IMR-90 (cell line): ENCODE results near the gene SPON1. TPM values are rescaled to one million over a fixed set of nuclear protein-coding genes. Genes with fewer than 3 reads are reported as not detected.

Experiments
- ATAC-seq: fragments of 200-7000 bp; cut with Tn5 transposase; 2 replicates; pipeline ENCODE4 v1.9.1; 2020; ENCODE audit warnings: low read depth, mild to moderate bottlenecking, moderate library complexity
- BruUV-seq: library from RNA; stranded (reverse); fragments of 400-500 nt; replicated peaks from 2 replicates; lab custom pipeline; 2021; lab: Mats Ljungman, UMichigan
- CTCF ChIA-PET: fragments of 300-600 bp; formaldehyde crosslinking; extraction: SDS; loops from one replicate; lab custom pipeline; 2021; ENCODE audit warnings: antibody characterized with exemption; lab: Yijun Ruan, JAX
- POLR2A ChIA-PET: fragments of 300-600 bp; sonication (Branson Sonifier 250); formaldehyde crosslinking; loops from one replicate; lab custom pipeline; 2022; ENCODE audit warnings: antibody characterized with exemption; ENCODE audit not compliant: unreplicated experiment; lab: Charles Lee
- DNase-seq: peaks from one replicate; pipeline ENCODE4 v3.0.0; 2013
- H2AFZ ChIP-seq: replicated peaks from 2 replicates; pipeline ENCODE3; 2013; ENCODE audit warnings: low read length, mild to moderate bottlenecking; ENCODE audit not compliant: poor library complexity
- H2AK5ac ChIP-seq: 2 replicates; pipeline ENCODE4 v1.6.1; 2013; ENCODE audit warnings: low read depth, low read length, inconsistent platforms
- H2AK9ac ChIP-seq: replicated peaks from 2 replicates; pipeline ENCODE3; 2013; ENCODE audit warnings: mild to moderate bottlenecking, low read depth, low read length, moderate library complexity; ENCODE audit not compliant: poor library complexity
- H2BK120ac ChIP-seq: 2 replicates; pipeline ENCODE4 v1.6.1; 2013; ENCODE audit warnings: low read depth, low read length, inconsistent platforms
- H2BK15ac ChIP-seq: 3 replicates; pipeline ENCODE4 v1.6.1; 2013; ENCODE audit warnings: low read depth, low read length, inconsistent platforms
- H2BK20ac ChIP-seq: 2 replicates; pipeline ENCODE4 v1.6.1; 2013; ENCODE audit warnings: low read depth, mild to moderate bottlenecking, inconsistent platforms, low read length, moderate library complexity
- H2BK5ac ChIP-seq: 2 replicates; pipeline ENCODE4 v1.6.1; 2013; ENCODE audit warnings: mild to moderate bottlenecking, low read depth, low read length, inconsistent platforms; ENCODE audit not compliant: poor library complexity, severe bottlenecking
- H3K14ac ChIP-seq: replicated peaks from 2 replicates; pipeline ENCODE4 v1.6.1; 2013; ENCODE audit warnings: low read depth, low read length, inconsistent platforms
- H3K18ac ChIP-seq: 2 replicates; pipeline ENCODE4 v1.6.1; 2013; ENCODE audit warnings: low read depth, low read length, control low read depth
- H3K23ac ChIP-seq: 2 replicates; pipeline ENCODE4 v1.6.1; 2013; ENCODE audit warnings: low read depth, low read length, inconsistent platforms
- H3K27ac ChIP-seq: 2 replicates; pipeline ENCODE4 v1.5.1; 2013; ENCODE audit warnings: mild to moderate bottlenecking, control low read depth, low read length; ENCODE audit not compliant: insufficient read depth
- H3K27me3 ChIP-seq: 2 replicates; pipeline ENCODE4 v1.6.1; 2013; ENCODE audit warnings: low read length; ENCODE audit not compliant: control insufficient read depth, insufficient read depth
- H3K36me3 ChIP-seq: 2 replicates; pipeline ENCODE4 v1.6.1; 2013; ENCODE audit warnings: low read length, mixed read lengths; ENCODE audit not compliant: control insufficient read depth, insufficient read depth
- H3K4ac ChIP-seq: 2 replicates; pipeline ENCODE4 v1.6.1; 2013; ENCODE audit warnings: low read depth, low read length, inconsistent platforms
- H3K4me1 ChIP-seq: 2 replicates; pipeline ENCODE4 v1.6.1; 2013; ENCODE audit warnings: low read length, mixed read lengths; ENCODE audit not compliant: control insufficient read depth, insufficient read depth
- H3K4me2 ChIP-seq: 2 replicates; pipeline ENCODE4 v1.6.1; 2013; ENCODE audit warnings: low read depth, mild to moderate bottlenecking, control low read depth, low read length, moderate library complexity
- H3K4me3 ChIP-seq: 2 replicates; pipeline ENCODE4 v1.5.1; 2013; ENCODE audit warnings: low read depth, mild to moderate bottlenecking, control low read depth, low read length, moderate library complexity; ENCODE audit not compliant: insufficient read depth
- H3K56ac ChIP-seq: 2 replicates; pipeline ENCODE4 v1.6.1; 2013; ENCODE audit warnings: low read length, inconsistent platforms; ENCODE audit not compliant: insufficient read depth; ENCODE audit errors: extremely low read depth
- H3K79me1 ChIP-seq, 2 experiments: 2 replicates each; pipeline ENCODE4 v1.6.1; 2013; ENCODE audit warnings: low read length in 2 of 2, inconsistent platforms in 1 of 2, low read depth in 1 of 2
- H3K9ac ChIP-seq: 2 replicates; pipeline ENCODE4 v1.6.1; 2013; ENCODE audit warnings: low read depth, low read length, control low read depth
- H3K9me1 ChIP-seq: 2 replicates; pipeline ENCODE4 v1.6.1; 2013; ENCODE audit warnings: low read length, inconsistent platforms; ENCODE audit not compliant: insufficient read depth
- H3K9me3 ChIP-seq: 2 replicates; pipeline ENCODE4 v1.6.1; 2013; ENCODE audit warnings: low read length; ENCODE audit not compliant: control insufficient read depth, insufficient read depth
- H4K20me1 ChIP-seq: 2 replicates; pipeline ENCODE4 v1.6.1; 2013; ENCODE audit warnings: low read length, inconsistent platforms; ENCODE audit not compliant: insufficient read depth
- H4K5ac ChIP-seq: 2 replicates; pipeline ENCODE4 v1.6.1; 2013; ENCODE audit warnings: mild to moderate bottlenecking, low read depth, low read length, control low read depth
- H4K8ac ChIP-seq, 2 experiments: 2 replicates each; pipeline ENCODE4 v1.6.1; 2013; ENCODE audit warnings: low read depth in 2 of 2, low read length in 2 of 2, control low read depth in 1 of 2, inconsistent platforms in 1 of 2
- H4K91ac ChIP-seq: 2 replicates; pipeline ENCODE4 v1.6.1; 2013; ENCODE audit warnings: low read depth, low read length, inconsistent platforms; ENCODE audit not compliant: insufficient read depth
- MAFK ChIP-seq: IDR thresholded peaks from 2 replicates; pipeline ENCODE4 v1.6.1; 2012; ENCODE audit warnings: low read depth, low read length, improper control_type of control experiment
- NFE2L2 ChIP-seq: fragments of 150-350 bp; IDR thresholded peaks from 2 replicates; pipeline ENCODE4 v1.6.1; 2016; ENCODE audit warnings: low read depth, mild to moderate bottlenecking, low read length
- POLR2A ChIP-seq: IDR thresholded peaks from 2 replicates; pipeline ENCODE4 v1.6.1; 2012; ENCODE audit warnings: mild to moderate bottlenecking, low read depth, low read length
- SMC3 ChIP-seq: fragments of 150-350 bp; IDR thresholded peaks from 2 replicates; pipeline ENCODE4 v1.6.1; 2016; ENCODE audit warnings: low read depth, mild to moderate bottlenecking, antibody characterized with exemption, low read length, moderate library complexity
- WGBS, 2 experiments: methylation state at CpG; one replicate each; pipeline versions ENCODE4 v1.1.5 to v1.1.7; 2013; ENCODE audit warnings: missing lambda C conversion rate in 2 of 2; ENCODE audit not compliant: insufficient read length in 1 of 2; ENCODE audit errors: extremely low coverage in 2 of 2; 5-methylcytosine and 5-hydroxymethylcytosine counted together
- dilution Hi-C: fragments of 300-500 bp; cut with HindIII; formaldehyde crosslinking; loops from one replicate; pipeline ENCODE4 v1.14.3; 2018; ENCODE audit warnings: low sequenced_read_pairs; ENCODE audit not compliant: unreplicated experiment
- in situ Hi-C: fragments of 300-500 bp; cut with MboI; formaldehyde crosslinking; loops from 3 replicates; pipeline ENCODE4 v1.14.3; 2019; ENCODE audit warnings: low sequenced_read_pairs, inconsistent platforms, mixed read lengths
- intact Hi-C: fragments of 100-400 bp; cut with micrococcal nuclease; formaldehyde crosslinking; loops from 2 replicates; pipeline ENCODE4 v1.10.0; 2022
- polyA plus RNA-seq, 3 experiments: library from polyadenylated mRNA; depleted of rRNA; stranded (reverse); fragments of >200 nt; gene quantifications; 2 replicates each; pipeline ENCODE4 v1.2.3, GENCODE V29; 2012; ENCODE audit warnings: low replicate concordance in 1 of 3
- total RNA-seq: library from RNA; depleted of rRNA; stranded (reverse); fragments of >200 nt; gene quantifications from 2 replicates; pipeline ENCODE4 v1.2.3, GENCODE V29; 2012
- TF ChIP-seq, protein P1 (sequence below): conservative IDR thresholded peaks from 2 replicates; pipeline ENCODE4 v1.5.1; 2012; ENCODE audit warnings: mild to moderate bottlenecking, low read depth, low read length, improper control_type of control experiment

SPON1 gene
- total and polyA plus RNA-seq, 2 of the 4 experiments (the other 2 are of a cell fraction): 0.62 to 0.72 TPM

DNA sequence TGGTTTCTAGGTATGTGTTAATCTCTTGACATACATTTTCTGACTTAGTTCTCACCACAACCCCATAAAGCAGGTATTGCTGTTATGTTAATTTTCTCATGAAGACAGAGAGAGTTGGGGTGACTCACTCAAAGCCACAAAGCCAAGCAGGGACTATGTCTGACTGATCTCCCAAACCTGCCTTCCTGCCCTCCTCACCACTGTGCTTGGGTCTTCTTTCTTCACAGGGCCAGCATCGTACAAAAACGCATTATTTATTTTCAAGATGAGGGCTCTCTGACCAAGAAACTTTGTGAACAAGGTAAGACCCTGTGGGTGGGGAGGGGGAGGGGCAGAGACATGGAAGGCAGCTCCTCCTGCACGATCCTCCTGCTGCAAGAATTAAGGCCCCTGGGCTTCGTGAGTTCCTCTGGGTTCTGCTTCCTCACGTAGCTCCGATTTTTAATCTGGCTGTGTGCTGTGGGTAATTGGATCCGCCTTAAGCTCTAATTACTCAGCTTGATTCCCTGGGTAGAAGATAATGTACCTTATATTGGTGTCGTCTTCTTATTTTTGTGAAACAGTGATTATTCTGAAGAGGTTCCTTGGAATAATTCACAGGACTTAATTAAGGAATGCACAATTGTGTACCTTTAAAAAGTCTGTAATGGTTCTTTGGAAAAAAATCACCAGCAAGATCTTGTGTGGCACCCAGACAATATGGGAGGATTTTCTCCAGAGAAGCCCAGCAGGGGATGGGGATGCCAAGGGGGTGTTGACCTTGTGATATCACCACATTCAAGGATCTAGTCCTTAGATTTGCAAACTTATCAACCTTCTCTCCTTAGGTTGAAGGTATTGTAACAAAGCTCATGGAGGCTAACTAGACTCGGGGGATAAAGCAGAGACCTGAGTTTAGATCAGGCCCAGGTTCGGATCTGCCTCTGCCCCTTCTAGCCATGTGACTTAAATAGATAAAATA, 112.9 kb downstream of the SPON1 start:
- Histone ChIP-seq H2AFZ (no peak overlapping the region), H4K91ac (no peak overlapping the region), H3K36me3 (no peaks in the 10 kb centered on the region), H3K56ac (no peak overlapping the region), H3K9me3 (no peaks in the 10 kb centered on the region), H4K5ac (no peak overlapping the region), H3K27me3 (peaks cover 2% of the 10 kb centered on the region), H3K14ac (no peak overlapping the region), H2BK5ac (no peak overlapping the region), H2AK5ac (no peak overlapping the region), H3K18ac (no peak overlapping the region), H3K23ac (no peak overlapping the region), H3K4ac (no peak overlapping the region), H3K9me1 (no peaks in the 10 kb centered on the region), H3K27ac (no peak overlapping the region), H3K4me2 (no peak overlapping the region), H3K4me3 (no peak overlapping the region), H2BK20ac (no peak overlapping the region), H3K79me1 (no peaks in the 10 kb centered on the region), H2BK15ac (no peak overlapping the region), H4K8ac (no peak overlapping the region), H2AK9ac (no peak overlapping the region), H2BK120ac (no peak overlapping the region), H4K20me1 (no peaks in the 10 kb centered on the region), H3K9ac (no peak overlapping the region), H3K4me1 (no peaks in the 10 kb centered on the region)
- BruUV-seq: no TSS peak
- TF ChIP-seq, protein P1, sequence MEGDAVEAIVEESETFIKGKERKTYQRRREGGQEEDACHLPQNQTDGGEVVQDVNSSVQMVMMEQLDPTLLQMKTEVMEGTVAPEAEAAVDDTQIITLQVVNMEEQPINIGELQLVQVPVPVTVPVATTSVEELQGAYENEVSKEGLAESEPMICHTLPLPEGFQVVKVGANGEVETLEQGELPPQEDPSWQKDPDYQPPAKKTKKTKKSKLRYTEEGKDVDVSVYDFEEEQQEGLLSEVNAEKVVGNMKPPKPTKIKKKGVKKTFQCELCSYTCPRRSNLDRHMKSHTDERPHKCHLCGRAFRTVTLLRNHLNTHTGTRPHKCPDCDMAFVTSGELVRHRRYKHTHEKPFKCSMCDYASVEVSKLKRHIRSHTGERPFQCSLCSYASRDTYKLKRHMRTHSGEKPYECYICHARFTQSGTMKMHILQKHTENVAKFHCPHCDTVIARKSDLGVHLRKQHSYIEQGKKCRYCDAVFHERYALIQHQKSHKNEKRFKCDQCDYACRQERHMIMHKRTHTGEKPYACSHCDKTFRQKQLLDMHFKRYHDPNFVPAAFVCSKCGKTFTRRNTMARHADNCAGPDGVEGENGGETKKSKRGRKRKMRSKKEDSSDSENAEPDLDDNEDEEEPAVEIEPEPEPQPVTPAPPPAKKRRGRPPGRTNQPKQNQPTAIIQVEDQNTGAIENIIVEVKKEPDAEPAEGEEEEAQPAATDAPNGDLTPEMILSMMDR: no peak
- TF ChIP-seq SMC3 (no peak), MAFK (no peak), NFE2L2 (no peak), POLR2A (no peak)
- ChIA-PET CTCF (no interaction called here), POLR2A (interaction anchor here (0.6 kb wide), 1 partner anchor 133 kb away, joined by 6 read pairs; no protein-coding TSS in a partner anchor)
- intact Hi-C loops (no loop called here), in situ Hi-C loops (no loop called here), dilution Hi-C loops (no loop called here)
- WGBS, 2 experiments: no CpG with 5 or more reads among the region's 10 CpGs
- ATAC-seq (no peak), DNase-seq (no peak)
